Germinal center (tissue), 1 donor: ENCODE results near the gene GNLY.

Experiments
- DNase-seq: peaks from one replicate; pipeline ENCODE4 v3.0.0; 2012; ENCODE audit warnings: mixed read lengths, low spot score

GNLY gene

GRCh38 chr2:85684806-85685205 lies 9.4 kb upstream of the GNLY start:
- no peak for DNase-seq

DNA sequence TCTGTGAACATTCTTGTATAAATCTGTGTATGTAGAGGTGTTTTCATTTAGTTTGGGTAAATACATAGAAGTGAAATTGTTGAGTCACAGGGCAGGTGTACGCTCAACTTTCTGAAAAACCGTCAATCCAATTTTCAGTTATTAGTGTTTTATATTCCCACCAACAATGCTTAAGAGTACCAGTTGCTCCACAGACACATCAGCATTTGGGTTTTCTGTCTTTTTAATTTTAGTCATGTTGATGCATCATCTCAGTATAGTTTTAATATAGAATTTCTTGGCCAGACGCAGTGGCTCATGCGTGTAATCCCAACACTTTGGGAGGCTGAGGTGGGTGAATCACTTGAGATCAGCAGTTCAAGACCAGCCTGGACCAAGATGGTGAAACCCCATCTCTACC lies 3.2 kb upstream of the GNLY start:
- DNase-seq: no peak

GRCh38 chr2:85692039-85692645 lies 2.0 kb upstream of the GNLY start:
- no peak for DNase-seq

DNA sequence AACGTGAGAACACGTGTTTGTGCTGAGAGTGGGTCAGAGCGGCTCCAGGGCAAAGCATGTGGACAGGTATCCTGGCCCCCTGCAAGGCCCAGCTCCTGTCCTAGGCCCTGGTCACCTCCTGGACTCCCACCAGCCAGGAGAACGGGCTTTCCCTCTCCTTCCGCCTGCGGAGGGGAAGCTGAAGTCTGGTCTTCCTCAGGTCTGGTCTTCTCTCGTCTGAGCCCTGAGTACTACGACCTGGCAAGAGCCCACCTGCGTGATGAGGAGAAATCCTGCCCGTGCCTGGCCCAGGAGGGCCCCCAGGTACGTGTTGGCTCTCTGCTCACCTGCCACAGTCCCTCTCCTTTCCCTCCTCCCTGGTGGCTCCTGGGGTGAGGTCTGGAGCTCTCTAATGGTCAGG lies 963 bp downstream of the GNLY start:
- no peak for DNase-seq

DNA sequence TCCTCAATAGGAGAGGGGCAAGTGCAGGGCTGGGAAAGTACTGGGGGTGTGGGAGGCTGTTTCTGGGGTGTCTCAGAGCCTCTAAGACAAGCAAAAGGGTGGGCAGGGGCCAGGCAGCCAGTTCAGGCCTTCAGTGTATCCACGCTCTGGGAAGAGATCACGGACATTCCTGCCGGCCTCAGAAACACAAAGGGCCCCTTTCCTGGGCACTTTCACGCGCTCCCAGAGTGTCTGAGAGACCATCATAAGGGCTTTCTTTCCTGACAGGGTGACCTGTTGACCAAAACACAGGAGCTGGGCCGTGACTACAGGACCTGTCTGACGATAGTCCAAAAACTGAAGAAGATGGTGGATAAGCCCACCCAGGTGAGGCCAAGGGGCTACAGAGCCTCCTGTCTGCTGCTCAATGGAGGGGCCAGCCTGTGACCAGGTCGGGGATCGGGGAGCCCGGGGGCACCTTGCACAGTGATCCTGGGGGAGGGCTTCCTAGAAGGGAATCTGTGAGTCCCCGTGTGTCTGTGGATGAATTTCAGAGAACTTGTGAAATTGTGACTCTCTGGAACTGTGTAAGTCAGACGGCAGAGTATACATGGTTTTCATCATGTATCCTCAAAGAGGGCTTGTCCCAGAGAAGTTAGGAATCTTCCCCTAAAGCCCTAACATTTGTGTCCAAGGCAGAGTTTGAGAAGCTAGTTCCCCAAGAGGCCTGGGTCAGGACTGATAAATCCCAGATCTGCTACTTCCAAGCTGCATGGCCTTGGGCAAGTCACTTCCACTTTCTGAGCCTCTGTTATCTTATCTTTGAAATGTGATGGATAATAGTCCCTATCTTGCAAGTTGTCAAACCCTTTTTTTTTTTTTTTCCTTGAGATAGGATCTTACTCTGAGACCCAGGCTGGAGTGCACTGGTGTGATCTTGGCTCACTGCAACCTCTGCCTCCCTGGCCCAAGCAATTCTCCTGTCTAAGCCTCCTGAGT lies 1.8 kb downstream of the GNLY start:
- DNase-seq: no peak

- no peak for DNase-seq
These were observed 2.9 kb downstream of the GNLY start for GRCh38 chr2:85697096-85697495.

DNA sequence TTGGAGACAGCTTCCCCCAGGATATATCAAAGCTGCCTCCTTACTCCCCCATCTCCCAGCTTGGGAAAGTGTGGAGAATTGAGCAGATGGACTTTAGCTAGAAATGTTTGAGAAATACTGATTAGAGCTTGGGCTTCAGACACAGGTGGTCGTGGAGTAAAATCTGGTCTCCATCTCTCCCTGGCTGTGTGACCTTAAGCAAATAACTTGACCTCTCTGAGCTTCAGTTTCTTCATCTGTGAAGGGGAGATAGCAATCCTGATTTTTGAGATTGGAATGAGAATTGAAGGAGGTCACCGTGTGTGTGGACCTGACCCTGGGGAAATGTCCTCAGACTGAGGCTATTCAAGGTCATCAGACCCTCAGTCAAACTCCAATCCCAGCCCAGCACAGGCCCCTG lies 3.6 kb downstream of the GNLY start:
- no peak for DNase-seq

- DNase-seq: no peak
These were observed 4.2 kb downstream of the GNLY start for GRCh38 chr2:85698184-85698879.

DNA sequence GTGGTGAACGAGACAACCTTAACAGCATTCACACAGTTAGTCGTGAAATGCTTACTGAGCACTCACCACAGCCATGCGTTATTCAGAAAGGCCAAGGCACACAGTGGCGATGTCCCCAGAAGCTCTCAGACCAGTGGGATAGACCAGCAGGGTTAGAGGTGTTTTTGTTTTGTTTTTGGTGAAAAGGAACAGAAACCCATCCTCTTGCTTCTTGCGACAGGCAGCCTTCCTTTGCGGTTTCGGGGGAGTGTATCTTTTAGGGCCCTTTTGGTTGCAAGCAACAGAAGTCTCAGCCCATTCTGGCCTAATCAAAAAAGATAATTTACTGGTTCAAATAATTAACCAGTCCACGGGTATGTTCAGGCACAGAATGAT lies 4.7 kb downstream of the GNLY start:
- DNase-seq: no peak

DNA sequence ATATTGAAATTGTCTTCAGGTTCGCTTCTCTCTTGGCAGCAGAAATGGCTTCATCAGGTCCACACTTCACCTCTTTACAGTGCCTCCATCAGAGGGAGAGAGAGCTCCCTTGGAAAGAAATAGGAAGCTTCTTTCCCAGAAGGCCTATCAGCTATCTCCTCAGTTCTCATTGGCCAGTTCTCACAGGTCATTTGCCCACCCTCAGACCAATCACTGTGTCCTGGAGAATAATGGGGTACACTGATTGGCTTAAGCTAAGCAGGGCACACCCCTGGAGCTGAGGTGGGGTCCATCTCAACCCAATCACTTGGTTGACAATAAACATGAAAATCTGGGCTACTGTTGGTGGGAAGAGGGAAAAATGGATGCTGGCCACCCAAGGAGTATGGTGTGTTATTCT lies 5.2 kb downstream of the GNLY start:
- no peak for DNase-seq

DNA sequence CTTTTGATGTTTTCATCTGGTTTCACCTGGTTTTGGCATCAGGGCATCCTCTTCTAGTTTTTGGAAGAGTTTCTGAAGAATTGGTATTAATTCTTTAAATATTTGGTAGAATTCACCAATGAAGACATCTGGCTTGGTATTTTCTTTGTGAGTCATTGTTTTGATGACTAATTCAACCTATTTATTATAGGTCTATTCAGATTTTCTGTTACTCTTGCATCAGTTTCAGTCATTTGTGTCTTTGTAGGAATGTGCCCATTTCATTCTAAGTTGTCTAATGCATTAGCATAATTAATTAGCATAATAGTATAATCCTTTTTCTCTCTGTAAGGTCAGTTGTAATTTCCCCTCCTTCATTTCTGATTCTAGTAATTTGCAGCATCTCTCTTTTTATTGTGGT lies 8.0 kb downstream of the GNLY start:
- DNase-seq: no peak

DNA sequence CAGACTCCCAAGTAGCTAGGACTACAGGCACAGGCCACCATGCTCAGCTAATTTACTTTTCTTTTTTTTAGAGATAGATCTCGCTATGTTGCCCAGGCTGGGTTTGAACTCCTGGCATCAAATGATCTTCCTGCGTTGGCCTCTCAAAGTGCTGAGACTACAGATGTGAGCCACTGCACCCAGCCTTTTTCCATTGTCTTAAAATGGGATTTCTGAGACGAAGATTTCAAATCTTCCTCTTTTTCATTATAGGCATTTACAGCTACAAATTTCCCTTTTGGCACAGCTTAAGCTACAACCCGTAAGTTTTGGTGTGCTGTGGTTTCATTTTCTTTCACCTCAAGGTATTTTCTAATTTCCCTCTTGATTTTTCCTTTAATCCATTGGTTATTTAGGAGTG lies 8.6 kb downstream of the GNLY start:
- no peak for DNase-seq

DNA sequence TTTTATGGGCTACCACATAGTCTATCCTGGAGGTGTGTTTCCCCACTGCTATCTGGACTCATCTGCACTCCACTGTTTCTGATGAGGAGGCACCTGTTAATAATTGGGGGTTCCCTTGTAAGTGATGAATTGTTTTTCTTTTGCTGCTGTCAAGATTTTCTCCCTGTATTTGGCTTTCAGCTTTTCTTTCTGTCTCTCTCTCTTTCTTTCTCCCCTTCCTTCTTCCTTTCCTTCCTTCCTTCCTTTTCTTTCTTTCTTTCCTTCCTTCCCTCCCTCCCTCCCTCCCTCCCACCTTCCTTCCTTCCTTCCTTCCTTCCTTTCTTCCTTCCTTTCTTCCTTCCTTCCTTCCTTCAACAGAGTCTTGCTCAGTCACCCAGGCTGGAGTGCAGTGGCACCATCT lies 9.2 kb downstream of the GNLY start:
- DNase-seq: no peak

DNA sequence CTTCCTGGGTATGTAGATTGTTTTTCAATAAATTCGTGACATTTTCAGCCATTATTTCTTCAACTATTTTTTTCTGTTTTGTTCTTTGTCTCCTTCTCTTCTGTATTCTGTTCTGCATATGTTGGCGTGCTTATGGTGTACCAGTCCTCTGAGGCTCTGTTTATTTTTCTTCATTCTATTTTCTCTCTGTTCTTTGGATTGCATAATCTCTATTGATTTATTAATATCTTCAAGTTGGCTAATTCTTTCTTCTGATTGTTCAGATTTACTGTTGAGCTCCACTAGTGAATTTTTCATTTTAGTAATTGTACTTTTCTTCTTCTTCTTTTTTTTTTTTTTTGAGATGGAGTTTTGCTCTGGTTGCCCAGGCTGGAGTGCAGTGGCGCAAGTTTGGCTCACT lies 9.9 kb downstream of the GNLY start:
- DNase-seq: no peak

DNA sequence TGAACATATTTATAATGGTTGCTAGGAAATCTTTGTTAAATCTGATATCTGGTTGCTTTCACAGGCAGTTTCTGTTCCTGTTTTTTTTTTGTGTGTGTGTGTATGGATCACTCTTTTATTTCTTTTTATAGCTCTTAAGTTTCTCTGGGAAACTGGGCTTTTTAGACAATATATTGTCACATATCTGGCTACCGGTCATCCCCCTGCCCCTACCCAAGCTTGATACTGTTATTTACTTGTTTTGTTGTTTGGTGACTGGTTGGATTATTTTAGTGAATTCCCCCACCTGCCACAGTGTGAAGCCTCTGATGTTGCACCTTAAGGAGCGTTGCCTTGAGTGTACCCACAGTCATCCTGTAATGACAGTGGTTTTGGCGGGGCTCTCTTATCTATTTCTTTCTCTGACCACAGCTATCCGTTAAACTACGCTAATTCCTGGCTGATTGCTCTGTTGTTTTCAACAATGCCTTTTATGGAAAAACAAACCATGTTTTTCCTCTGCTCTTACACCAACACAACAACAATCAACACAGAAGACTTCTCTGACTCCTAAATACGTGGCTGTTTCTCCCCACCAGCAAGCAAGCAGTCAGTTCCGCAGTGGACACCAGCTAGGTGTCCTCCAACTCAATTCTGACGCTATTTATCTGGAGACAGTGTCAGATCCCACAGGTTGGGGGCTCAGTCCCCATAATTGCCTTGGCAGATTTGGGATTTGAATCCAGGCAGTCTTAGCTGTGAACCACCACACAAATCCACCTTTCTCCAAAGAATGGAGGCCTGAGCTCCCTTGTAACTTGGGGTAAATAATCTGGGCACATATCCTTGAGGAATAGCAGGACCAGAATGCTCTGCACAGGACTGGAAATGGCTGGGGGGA lies 10.9 kb downstream of the GNLY start:
- no peak for DNase-seq

- DNase-seq: no peak
These were observed 11.5 kb downstream of the GNLY start for GRCh38 chr2:85705680-85706039.

- DNase-seq: no peak
These were observed 11.9 kb downstream of the GNLY start for GRCh38 chr2:85706063-85706462.

GRCh38 chr2:85706599-85707296 lies 12.6 kb downstream of the GNLY start:
- DNase-seq: no peak

- DNase-seq: peak; percentile 75
These were observed 13.1 kb downstream of the GNLY start for GRCh38 chr2:85707304-85707703.

DNA sequence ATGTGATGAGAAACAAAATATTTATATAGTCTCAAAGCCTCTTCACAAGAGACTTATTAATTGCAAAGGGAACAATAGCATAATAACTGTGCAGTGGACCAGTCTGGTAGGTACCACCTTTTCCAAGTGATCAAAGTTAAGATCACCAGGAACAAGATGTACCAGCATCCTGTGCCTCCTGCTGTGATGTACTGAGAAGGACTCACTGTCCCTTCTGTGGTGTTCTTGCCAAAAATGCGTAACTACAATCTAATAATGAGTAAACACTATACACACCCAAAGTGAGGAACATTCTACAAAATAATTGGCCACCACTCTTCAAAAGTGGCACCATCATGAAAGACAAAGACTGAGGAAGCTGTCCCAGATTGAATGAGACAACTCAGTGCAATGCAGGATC lies 14.5 kb downstream of the GNLY start:
- no peak for DNase-seq

DNA sequence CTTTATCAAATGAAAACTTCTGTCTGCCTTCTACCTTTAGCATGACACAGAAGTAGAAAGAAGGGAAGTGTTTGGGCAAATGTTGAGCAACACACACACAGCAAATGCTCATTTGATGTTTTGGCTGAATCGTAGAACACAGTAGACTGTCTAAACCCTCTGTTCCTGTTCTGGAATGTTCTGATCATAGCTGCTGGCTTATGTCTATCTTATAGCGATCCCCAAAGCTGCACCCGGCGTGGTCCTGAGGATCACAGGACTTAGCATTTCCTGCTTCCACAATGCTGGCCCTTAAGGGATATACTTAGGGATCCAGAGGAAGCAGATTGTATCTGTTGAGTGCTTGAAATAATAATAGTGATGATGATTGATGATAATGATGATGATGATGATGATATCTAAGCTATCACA lies 15.2 kb downstream of the GNLY start:
- DNase-seq: no peak
